Ascending aorta (tissue), 2 donors: ENCODE data around the gene RAPGEF1. TPM values are rescaled to one million over a fixed set of nuclear protein-coding genes. Genes with fewer than 3 reads are reported as not detected.

ENCODE experiments used
- DNase-seq, 2 donors: peaks; one replicate each; pipeline ENCODE4 v3.0.0-alpha.2; 2019; ENCODE audit warnings: low spot score in 2 of 2
- H3K27ac ChIP-seq, 2 donors: fragments of 200-600 bp; sonication (generic); one replicate each; pipeline ENCODE4 v1.5.1; 2016 to 2017; ENCODE audit warnings: mild to moderate bottlenecking in 1 of 2
- H3K27me3 ChIP-seq: fragments of 200-600 bp; sonication (generic); one replicate; pipeline ENCODE4 v1.5.1; 2017
- H3K36me3 ChIP-seq, 2 donors: fragments of 200-600 bp; sonication (generic); one replicate each; pipeline ENCODE4 v1.5.1; 2016
- H3K4me1 ChIP-seq, 2 donors: fragments of 200-600 bp; sonication (generic); one replicate each; pipeline ENCODE4 v1.5.1; 2016 to 2017; ENCODE audit warnings: mild to moderate bottlenecking in 1 of 2
- H3K4me3 ChIP-seq, 2 donors: fragments of 200-600 bp; sonication (generic); one replicate each; pipeline ENCODE4 v1.5.1; 2016 to 2017; ENCODE audit warnings: mild to moderate bottlenecking in 1 of 2
- H3K9me3 ChIP-seq, 2 donors: fragments of 200-600 bp; sonication (generic); one replicate each; pipeline ENCODE4 v1.5.1; 2016
- intact Hi-C: fragments of 100-400 bp; cut with DNase I; formaldehyde crosslinking; loops from one replicate; pipeline ENCODE4 v1.15.1; 2023
- total RNA-seq: library from RNA; depleted of rRNA; stranded (reverse); fragments of >200 nt; gene quantifications from one replicate; pipeline ENCODE4 v1.1.0, GENCODE V29; 2016
- TF ChIP-seq, protein P1 (sequence below), 3 experiments: fragments of 200-600 bp in 2 of 3; fragments of 450-650 bp in 1 of 3; sonication (generic) in 2 of 3; IDR thresholded peaks; one replicate each; pipeline ENCODE4 v1.5.1; 2016 to 2019; ENCODE audit warnings: antibody characterized with exemption in 3 of 3, mild to moderate bottlenecking in 1 of 3, moderate library complexity in 1 of 3

Gene RAPGEF1
- total RNA-seq, 1 donor from 2014 or later = 95.5 TPM

DNA sequence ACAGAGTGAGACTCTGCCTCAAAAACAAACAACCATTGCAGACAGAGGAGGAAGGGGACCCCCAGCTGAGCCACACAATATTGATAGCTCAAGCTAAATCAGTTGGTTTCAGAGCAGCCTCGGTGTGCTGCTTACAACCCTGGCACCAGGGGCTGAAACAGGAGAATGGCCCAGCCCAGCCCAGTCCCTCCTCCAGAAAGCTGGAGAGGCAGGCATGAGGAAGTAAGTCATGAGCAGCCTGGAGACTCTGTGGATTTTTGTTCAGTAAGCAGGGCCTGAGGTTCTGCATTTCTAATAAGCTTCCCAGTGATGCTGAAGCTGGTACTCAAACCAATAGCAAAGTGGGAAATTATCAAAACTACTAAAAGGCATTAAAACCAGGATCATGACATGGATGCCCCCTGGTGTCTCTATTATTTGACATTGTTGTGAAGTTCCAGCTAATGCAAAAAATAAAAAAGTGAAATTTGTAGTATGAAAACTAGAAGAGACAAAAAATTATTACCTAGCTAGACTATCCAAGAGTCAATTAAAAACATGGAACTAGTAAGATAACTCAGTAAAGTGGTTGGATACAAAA, 180.4 kb downstream of the RAPGEF1 start:
- no peak for DNase-seq
- Histone ChIP-seq H3K27ac (no peak overlapping the region), H3K4me1 (no peaks in the 10 kb centered on the region), H3K27me3 (peaks cover 6% of the 10 kb centered on the region), H3K4me3 (no peak overlapping the region), H3K9me3 (peaks cover 0 to 15% of the 10 kb centered on the region in 2 donors), H3K36me3 (no peaks in the 10 kb centered on the region)
- intact Hi-C loops = no loop called here
- TF ChIP-seq, protein P1, sequence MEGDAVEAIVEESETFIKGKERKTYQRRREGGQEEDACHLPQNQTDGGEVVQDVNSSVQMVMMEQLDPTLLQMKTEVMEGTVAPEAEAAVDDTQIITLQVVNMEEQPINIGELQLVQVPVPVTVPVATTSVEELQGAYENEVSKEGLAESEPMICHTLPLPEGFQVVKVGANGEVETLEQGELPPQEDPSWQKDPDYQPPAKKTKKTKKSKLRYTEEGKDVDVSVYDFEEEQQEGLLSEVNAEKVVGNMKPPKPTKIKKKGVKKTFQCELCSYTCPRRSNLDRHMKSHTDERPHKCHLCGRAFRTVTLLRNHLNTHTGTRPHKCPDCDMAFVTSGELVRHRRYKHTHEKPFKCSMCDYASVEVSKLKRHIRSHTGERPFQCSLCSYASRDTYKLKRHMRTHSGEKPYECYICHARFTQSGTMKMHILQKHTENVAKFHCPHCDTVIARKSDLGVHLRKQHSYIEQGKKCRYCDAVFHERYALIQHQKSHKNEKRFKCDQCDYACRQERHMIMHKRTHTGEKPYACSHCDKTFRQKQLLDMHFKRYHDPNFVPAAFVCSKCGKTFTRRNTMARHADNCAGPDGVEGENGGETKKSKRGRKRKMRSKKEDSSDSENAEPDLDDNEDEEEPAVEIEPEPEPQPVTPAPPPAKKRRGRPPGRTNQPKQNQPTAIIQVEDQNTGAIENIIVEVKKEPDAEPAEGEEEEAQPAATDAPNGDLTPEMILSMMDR (IDR thresholded peaks at IDR 0.05) = no peak

DNA sequence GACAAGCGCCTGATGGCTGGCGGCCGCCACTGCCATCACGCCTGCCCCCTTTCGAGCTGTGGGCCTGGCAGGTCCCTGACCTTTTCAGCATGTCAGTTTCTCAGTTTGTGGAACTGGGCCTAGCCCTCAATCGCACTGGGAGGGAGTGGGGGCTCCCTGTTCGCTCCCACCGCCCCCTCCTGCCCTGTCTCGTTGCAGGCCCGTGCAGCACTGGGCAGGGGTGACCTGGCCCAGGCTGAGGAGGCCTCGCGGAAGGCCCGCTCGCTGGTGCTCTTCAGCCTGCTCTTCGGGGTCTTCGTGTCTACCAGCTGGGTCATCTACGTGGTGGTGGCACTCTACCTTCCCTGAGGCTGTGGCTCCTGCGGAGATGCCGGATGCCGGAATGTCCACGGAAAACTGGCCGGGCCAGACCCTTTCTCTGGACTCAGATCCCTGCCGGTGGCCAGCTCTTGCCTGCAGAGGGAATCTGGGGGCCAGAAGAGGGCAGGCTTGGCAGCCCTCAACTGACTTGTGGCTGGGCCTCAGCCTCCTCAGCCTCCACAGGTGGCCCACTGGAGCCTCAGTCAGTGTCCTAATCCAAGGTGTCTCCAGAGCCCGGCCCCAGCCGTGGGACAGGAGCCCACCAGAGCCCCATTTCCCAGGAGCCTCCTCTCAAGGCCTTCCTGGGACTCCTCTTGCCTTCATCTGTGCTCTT, 181.9 kb downstream of the RAPGEF1 start:
- H3K9me3 ChIP-seq = peaks cover 0 to 14% of the 10 kb centered on the region in 2 donors
- no peaks in the 10 kb centered on the region for H3K36me3 ChIP-seq
- intact Hi-C loops = no loop called here
- no peak overlapping the region for H3K4me3 ChIP-seq
- TF ChIP-seq, protein P1 (IDR thresholded peaks at IDR 0.05) = no peak
- H3K4me1 ChIP-seq = no peaks in the 10 kb centered on the region
- H3K27me3 ChIP-seq = peaks cover 13% of the 10 kb centered on the region
- H3K27ac ChIP-seq = no peak overlapping the region
- no peak for DNase-seq

DNA sequence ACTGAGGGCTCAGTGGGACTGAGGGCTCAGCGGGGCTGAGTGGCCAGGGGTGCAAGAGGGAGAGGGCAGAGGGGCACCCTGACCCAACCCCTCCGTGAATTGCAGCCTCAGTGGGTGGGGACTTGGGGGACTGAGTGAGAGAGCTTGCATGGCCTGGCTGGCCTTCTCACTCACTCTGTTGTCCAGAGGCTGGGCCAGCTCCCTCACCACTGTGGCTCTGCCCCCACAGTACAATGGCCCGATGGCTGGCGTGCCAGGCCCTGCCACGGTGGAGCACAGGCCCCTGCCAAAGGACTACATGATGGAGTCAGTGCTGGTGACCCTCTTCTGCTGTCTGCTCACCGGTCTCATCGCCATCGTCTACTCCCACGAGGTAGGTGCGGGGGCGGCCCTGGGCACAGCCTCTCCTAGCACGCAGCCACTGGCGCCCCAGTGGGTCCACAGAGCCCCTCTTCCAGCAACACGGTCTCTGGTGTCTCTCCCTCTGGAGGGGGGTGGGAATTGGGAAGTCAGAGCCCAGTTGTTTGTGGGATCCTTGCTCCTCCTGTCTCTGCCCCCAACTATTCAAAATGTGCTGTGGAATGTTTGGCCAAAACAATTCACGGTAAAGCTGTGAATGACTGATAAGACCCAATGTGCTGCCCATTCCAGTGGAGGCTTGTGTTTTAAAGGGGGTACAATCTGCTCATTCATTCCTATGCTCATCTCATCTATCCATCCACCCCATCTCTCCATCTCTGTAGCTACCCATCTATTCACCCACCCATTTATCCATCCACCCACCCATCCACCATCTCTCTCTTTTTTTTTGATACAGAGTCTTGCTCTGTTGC, 183.8 kb downstream of the RAPGEF1 start:
- Histone ChIP-seq H3K36me3 (no peaks in the 10 kb centered on the region), H3K27me3 (peaks cover 13% of the 10 kb centered on the region), H3K4me3 (no peak overlapping the region), H3K4me1 (no peaks in the 10 kb centered on the region), H3K9me3 (peaks cover 0 to 7% of the 10 kb centered on the region in 2 donors), H3K27ac (no peak overlapping the region)
- DNase-seq = no peak
- TF ChIP-seq, protein P1 (IDR thresholded peaks at IDR 0.05) = no peak
- intact Hi-C loops = no loop called here

DNA sequence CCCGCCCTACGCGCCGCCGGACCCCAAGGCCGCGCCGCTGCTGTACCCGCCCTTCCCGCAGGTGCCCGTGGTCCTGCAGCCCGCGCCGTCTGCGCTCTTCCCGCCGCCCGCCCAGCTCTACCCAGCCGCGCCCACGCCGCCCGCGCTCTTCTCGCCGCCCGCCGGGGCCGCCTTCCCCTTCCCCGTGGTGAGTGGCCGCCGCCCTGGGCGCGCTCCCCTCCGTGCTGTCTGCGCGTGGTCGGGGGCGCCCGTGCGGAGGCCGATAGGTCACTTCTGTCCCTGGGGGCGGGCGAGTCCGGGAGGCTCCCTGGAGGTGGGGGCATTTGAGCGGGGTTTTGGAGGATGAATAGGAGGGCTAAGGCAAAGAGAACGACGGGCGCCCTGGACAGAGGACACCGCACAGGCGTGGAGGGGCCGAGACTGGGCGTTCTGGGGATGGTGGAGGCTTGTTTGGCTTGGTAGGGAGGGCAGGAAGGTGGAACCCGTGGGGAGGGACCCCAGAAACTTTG, 185.0 kb downstream of the RAPGEF1 start:
- peaks cover 13% of the 10 kb centered on the region for H3K27me3 ChIP-seq
- no peak overlapping the region for H3K27ac ChIP-seq
- H3K4me1 ChIP-seq = no peaks in the 10 kb centered on the region
- H3K4me3 ChIP-seq = no peak overlapping the region
- no peak for DNase-seq
- TF ChIP-seq, protein P1 (IDR thresholded peaks at IDR 0.05) = no peak
- no peaks in the 10 kb centered on the region for H3K36me3 ChIP-seq
- intact Hi-C loops = no loop called here
- no peaks in the 10 kb centered on the region for H3K9me3 ChIP-seq

DNA sequence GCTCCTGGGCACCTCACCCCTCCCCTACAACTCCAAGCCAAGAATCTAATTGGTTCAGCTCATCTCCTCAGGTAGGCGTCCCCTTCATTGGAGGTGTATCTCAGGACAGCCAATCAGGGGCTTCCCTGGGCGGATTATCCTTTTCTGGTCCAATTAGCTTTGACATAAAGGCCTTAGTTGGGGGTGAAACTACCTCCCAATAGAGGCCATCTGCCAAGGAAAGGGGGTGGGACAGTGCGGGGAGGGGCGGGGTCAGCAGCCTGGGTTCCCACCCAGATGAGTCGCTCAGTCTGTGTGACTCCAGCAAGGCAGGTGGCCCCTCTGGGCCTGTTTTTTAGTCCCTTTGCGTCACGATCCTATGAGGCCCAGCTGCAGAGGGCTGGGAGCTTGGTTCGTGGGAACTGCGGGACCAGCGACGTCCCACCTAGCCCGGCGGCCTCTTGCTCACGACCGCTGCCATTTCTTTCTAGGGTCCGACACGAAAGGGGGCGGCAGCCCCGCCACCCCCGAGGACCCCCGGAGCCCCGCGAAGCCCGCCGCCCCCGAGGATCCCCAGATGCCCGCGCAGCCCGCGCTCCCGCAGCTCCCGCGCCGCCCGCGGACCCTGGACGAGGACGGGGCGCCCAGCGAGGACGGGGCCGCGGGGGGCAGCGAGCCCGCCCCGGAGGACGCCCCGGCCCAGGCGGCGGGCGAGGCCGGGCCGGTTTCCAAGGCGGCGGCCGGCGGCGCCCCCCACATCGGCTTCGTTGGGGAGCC, 185.6 kb downstream of the RAPGEF1 start:
- H3K4me3 ChIP-seq = no peak overlapping the region
- no peak overlapping the region for H3K27ac ChIP-seq
- no peaks in the 10 kb centered on the region for H3K9me3 ChIP-seq
- intact Hi-C loops = no loop called here
- TF ChIP-seq, protein P1 (IDR thresholded peaks at IDR 0.05) = no peak
- DNase-seq = no peak
- H3K4me1 ChIP-seq = no peaks in the 10 kb centered on the region
- H3K36me3 ChIP-seq = no peaks in the 10 kb centered on the region
- peaks cover 13% of the 10 kb centered on the region for H3K27me3 ChIP-seq
